GM12874 (cell line): ENCODE results near the gene COG2.

Experiments used
- CTCF ChIP-seq: IDR thresholded peaks from 2 replicates; pipeline ENCODE4 v1.5.1; 2011; ENCODE audit warnings: low read depth, mild to moderate bottlenecking, control low read depth, low read length, moderate library complexity; ENCODE audit not compliant: insufficient read depth

The COG2 gene

GRCh38 chr1:230713915-230714764, 71.9 kb downstream of the COG2 start, which contains the start of gene AGT:
Gene AGT, minus strand, starts transcription at chr1:230714122. Its CDS starts 3,299 bp downstream, at chr1:230710823.
- no peak for TF ChIP-seq CTCF

GRCh38 chr1:230715510-230715909, 73.2 kb downstream of the COG2 start:
- TF ChIP-seq CTCF = no peak

- no peak for TF ChIP-seq CTCF
These were observed 75.0 kb downstream of the COG2 start for GRCh38 chr1:230717251-230717650.

GRCh38 chr1:230725256-230726012, 83.2 kb downstream of the COG2 start:
- no peak for TF ChIP-seq CTCF

GRCh38 chr1:230728710-230729392, 86.6 kb downstream of the COG2 start:
- no peak for TF ChIP-seq CTCF

- no peak for TF ChIP-seq CTCF
These were observed 88.7 kb downstream of the COG2 start for GRCh38 chr1:230730977-230731376.

GRCh38 chr1:230735447-230735846, 93.2 kb downstream of the COG2 start:
- no peak for TF ChIP-seq CTCF
